ENCODE results near the gene TRAF3IP1.

The TRAF3IP1 gene

DNA sequence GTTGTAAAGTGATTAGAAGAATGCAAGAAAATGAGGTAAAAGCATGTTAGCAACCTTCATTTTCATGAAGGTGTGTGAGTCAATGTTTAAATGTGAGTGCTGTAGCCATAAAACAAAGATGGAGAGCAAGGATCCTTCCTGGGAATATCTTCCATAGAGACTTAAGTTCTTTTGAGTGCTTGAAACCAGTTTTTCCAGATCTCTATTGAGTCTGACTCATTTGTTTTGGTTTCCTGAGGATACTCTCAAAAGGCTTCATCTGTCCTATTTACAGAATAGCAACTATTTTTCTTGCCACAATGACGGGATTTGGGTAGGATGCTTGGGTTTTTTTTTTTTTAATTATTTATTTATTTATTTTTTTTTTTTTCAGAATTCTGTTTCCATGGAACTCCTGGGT is 60.5 kb downstream of the TRAF3IP1 start:
- Histone ChIP-seq H3K4me3 (ENCODE audit: low read length) (no peak overlapping the region), H4K20me1 (ENCODE audit: insufficient read depth, low read length) (no peaks in the 10 kb centered on the region), H3K27ac (ENCODE audit: low read length) (no peak overlapping the region), H3K9ac (ENCODE audit: low read length) (no peak overlapping the region), H2AFZ (ENCODE audit: low read depth, low read length) (no peak overlapping the region), H3K4me1 (ENCODE audit: low read length) (no peaks in the 10 kb centered on the region), H3K4me2 (ENCODE audit: low read length) (no peak overlapping the region), H3K79me2 (ENCODE audit: low read length) (no peaks in the 10 kb centered on the region), H3K27me3 (ENCODE audit: low read depth, low read length) (no peaks in the 10 kb centered on the region), H3K36me3 (replicated peaks; ENCODE audit: low read depth, low read length) (no peaks in the 10 kb centered on the region), H3K9me3 (ENCODE audit: insufficient read depth, low read length) (no peaks in the 10 kb centered on the region)
- no peak for TF ChIP-seq EZH2phosphoT487 (IDR thresholded peaks at IDR 0.05; ENCODE audit: low read depth)
- no peak for TF ChIP-seq CTCF (IDR thresholded peaks at IDR 0.05; ENCODE audit: low read depth, low read length)

DNA sequence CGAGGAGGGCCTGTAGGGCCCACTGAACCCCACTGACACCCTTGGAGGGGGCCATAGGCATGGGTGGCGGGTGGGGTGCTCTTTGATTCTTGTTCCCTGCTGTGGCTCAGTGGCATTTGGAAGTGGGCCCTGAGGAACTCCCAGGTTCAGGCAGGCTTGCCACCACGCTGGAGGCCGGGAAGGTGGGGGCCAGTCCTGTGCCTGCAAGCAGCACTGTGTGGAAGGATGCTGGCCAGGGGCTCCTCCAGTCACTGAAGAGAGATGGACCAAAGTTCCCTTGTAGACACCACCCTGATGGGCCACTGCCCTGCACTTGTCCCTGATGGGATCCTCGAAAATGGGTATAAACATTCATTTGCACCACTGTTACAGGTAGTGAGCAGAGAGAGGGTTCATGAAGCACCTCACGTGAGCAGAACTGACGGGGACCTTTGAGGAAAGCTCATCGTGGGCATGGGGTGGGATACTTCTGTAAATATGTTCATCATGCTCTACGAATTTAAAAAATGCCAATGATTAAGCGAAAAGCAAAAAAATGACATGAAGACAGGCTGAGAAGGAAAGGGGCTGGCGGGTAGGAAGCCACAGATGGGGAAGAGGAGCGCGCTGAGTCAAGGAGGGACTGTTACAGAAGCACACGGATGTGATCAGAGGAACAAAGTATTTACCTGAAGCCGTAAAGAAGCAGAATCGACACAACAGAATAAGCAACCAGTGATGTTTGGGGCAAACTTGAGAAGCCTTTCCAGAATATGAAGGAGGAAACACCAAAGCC is 61.2 kb downstream of the TRAF3IP1 start:
- Histone ChIP-seq H3K4me2 (ENCODE audit: low read length) (no peak overlapping the region), H3K27ac (ENCODE audit: low read length) (no peak overlapping the region), H3K36me3 (replicated peaks; ENCODE audit: low read depth, low read length) (no peaks in the 10 kb centered on the region)

DNA sequence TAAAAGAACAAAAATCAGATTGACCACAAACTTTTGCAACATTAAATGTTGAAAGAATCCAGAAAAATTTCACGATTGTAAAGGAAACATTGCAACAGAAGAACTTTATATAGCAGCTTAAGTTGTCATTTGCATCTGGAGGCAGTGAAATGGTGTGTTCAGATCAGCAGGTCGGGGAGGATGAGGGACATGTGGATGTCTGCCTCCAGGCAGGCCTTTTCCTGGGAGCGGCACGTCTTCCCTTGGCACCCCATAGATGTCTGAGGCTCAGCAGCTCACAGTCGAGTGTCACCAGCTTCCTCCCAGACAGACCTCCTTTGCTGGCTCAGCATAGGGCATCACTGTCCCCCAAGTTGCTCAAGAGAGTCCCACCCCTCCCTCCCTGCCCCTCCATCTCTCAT is 62.1 kb downstream of the TRAF3IP1 start:
- no peaks in the 10 kb centered on the region for H4K20me1 ChIP-seq (ENCODE audit: insufficient read depth, low read length)
- no peak overlapping the region for H2AFZ ChIP-seq (ENCODE audit: low read depth, low read length)
- H3K4me3 ChIP-seq (ENCODE audit: low read length), result no peak overlapping the region
- H3K27ac ChIP-seq (ENCODE audit: low read length), result no peak overlapping the region
- H3K4me2 ChIP-seq (ENCODE audit: low read length), result no peak overlapping the region
- H3K36me3 ChIP-seq (replicated peaks; ENCODE audit: low read depth, low read length), result no peaks in the 10 kb centered on the region
- H3K4me1 ChIP-seq (ENCODE audit: low read length), result no peaks in the 10 kb centered on the region
- H3K9me3 ChIP-seq (ENCODE audit: insufficient read depth, low read length), result no peaks in the 10 kb centered on the region
- H3K27me3 ChIP-seq (ENCODE audit: low read depth, low read length), result no peaks in the 10 kb centered on the region
- H3K79me2 ChIP-seq (ENCODE audit: low read length), result no peaks in the 10 kb centered on the region
- TF ChIP-seq EZH2phosphoT487 (IDR thresholded peaks at IDR 0.05; ENCODE audit: low read depth) (no peak), CTCF (IDR thresholded peaks at IDR 0.05; ENCODE audit: low read depth, low read length) (no peak)
- no peak overlapping the region for H3K9ac ChIP-seq (ENCODE audit: low read length)

More for the DNA sequence above, 61.2 kb downstream of the TRAF3IP1 start:
- Histone ChIP-seq H3K9me3 (ENCODE audit: insufficient read depth, low read length) (no peaks in the 10 kb centered on the region), H3K4me3 (ENCODE audit: low read length) (no peak overlapping the region), H4K20me1 (ENCODE audit: insufficient read depth, low read length) (no peaks in the 10 kb centered on the region), H3K79me2 (ENCODE audit: low read length) (no peaks in the 10 kb centered on the region), H3K4me1 (ENCODE audit: low read length) (no peaks in the 10 kb centered on the region), H3K9ac (ENCODE audit: low read length) (no peak overlapping the region), H2AFZ (ENCODE audit: low read depth, low read length) (no peak overlapping the region), H3K27me3 (ENCODE audit: low read depth, low read length) (no peaks in the 10 kb centered on the region)
- TF ChIP-seq EZH2phosphoT487 (IDR thresholded peaks at IDR 0.05; ENCODE audit: low read depth), result no peak
- no peak for TF ChIP-seq CTCF (IDR thresholded peaks at IDR 0.05; ENCODE audit: low read depth, low read length)

DNA sequence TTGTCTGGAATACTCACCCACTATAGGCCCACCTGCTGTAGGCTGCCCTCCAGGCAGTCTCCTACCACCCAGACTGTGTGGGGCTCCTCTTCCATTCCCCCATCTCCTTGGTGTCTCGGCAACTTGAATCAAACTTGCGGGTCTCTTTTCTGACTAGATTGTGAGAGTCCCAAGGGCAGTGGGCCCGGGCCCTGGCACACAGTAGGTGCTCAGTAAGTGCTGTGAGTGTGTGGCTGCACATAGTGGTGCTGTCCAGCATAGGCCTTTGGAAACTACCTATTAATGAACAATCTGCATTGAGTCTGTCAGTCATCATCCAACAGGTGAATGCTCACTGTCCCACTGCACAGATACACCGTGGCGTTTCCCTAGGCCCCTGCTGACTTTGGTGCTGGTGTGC is 62.8 kb downstream of the TRAF3IP1 start:
- no peaks in the 10 kb centered on the region for H3K9me3 ChIP-seq (ENCODE audit: insufficient read depth, low read length)
- no peak overlapping the region for H3K4me2 ChIP-seq (ENCODE audit: low read length)
- H3K79me2 ChIP-seq (ENCODE audit: low read length), result no peaks in the 10 kb centered on the region
- no peaks in the 10 kb centered on the region for H3K4me1 ChIP-seq (ENCODE audit: low read length)
- no peak overlapping the region for H3K9ac ChIP-seq (ENCODE audit: low read length)
- no peak overlapping the region for H3K4me3 ChIP-seq (ENCODE audit: low read length)
- H3K36me3 ChIP-seq (replicated peaks; ENCODE audit: low read depth, low read length), result no peaks in the 10 kb centered on the region
- TF ChIP-seq EZH2phosphoT487 (IDR thresholded peaks at IDR 0.05; ENCODE audit: low read depth) (no peak), CTCF (IDR thresholded peaks at IDR 0.05; ENCODE audit: low read depth, low read length) (no peak)
- H2AFZ ChIP-seq (ENCODE audit: low read depth, low read length), result no peak overlapping the region
- no peak overlapping the region for H3K27ac ChIP-seq (ENCODE audit: low read length)
- H4K20me1 ChIP-seq (ENCODE audit: insufficient read depth, low read length), result no peaks in the 10 kb centered on the region
- H3K27me3 ChIP-seq (ENCODE audit: low read depth, low read length), result no peaks in the 10 kb centered on the region

Data from OCI-LY3 (cell line).